SU-DHL-6 (cell line): Measurements from ENCODE around the gene GBF1.

ENCODE experiments used
- EZH2phosphoT487 ChIP-seq: fragments of 200-600 bp; sonication (generic), shearing (Covaris generic); conservative IDR thresholded peaks from 2 replicates; pipeline ENCODE4 v1.6.1; 2018; ENCODE audit warnings: mild to moderate bottlenecking, antibody characterized with exemption, low read length, moderate library complexity, mixed read lengths
- TF ChIP-seq, protein P1 (sequence below): fragments of 200-600 bp; sonication (generic); IDR thresholded peaks from one replicate; pipeline ENCODE4 v1.5.1; 2017; ENCODE audit warnings: antibody characterized with exemption, mild to moderate bottlenecking, low read length, moderate library complexity; ENCODE audit not compliant: insufficient read depth, poor library complexity, severe bottlenecking

DNA sequence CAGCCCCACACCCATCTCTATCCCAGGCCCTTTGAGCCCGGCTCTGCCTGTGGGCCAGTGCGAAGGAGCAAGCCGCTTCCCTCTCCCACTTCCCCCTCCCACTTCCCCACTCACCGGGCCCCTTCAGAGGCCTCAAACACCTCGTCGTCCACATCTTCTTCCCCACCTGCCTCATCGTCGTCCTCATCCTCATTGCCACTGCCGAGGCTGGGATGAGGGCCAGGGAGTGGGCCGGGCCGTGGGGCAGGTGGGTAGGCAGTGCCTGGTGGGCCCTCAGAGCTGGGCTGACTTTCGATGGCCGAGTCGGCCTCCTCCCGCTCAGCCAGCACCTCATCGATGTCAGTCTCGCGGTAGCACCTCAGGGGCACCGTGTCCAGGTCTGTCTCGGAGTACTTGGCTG, 169.4 kb downstream of the GBF1 start:
- TF ChIP-seq, protein P1, sequence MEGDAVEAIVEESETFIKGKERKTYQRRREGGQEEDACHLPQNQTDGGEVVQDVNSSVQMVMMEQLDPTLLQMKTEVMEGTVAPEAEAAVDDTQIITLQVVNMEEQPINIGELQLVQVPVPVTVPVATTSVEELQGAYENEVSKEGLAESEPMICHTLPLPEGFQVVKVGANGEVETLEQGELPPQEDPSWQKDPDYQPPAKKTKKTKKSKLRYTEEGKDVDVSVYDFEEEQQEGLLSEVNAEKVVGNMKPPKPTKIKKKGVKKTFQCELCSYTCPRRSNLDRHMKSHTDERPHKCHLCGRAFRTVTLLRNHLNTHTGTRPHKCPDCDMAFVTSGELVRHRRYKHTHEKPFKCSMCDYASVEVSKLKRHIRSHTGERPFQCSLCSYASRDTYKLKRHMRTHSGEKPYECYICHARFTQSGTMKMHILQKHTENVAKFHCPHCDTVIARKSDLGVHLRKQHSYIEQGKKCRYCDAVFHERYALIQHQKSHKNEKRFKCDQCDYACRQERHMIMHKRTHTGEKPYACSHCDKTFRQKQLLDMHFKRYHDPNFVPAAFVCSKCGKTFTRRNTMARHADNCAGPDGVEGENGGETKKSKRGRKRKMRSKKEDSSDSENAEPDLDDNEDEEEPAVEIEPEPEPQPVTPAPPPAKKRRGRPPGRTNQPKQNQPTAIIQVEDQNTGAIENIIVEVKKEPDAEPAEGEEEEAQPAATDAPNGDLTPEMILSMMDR: no peak
- no peak for TF ChIP-seq EZH2phosphoT487
